ENCODE data around the gene GAR1. TPM values are rescaled to one million over a fixed set of nuclear protein-coding genes. Genes with fewer than 3 reads are reported as not detected.

The GAR1 gene
- total and polyA plus RNA-seq, 10 donors: 4.3 to 29.2 (median 12.8) TPM

- no peak for TF ChIP-seq POLR2A (IDR thresholded peaks at IDR 0.05)
- TF ChIP-seq, protein P1, sequence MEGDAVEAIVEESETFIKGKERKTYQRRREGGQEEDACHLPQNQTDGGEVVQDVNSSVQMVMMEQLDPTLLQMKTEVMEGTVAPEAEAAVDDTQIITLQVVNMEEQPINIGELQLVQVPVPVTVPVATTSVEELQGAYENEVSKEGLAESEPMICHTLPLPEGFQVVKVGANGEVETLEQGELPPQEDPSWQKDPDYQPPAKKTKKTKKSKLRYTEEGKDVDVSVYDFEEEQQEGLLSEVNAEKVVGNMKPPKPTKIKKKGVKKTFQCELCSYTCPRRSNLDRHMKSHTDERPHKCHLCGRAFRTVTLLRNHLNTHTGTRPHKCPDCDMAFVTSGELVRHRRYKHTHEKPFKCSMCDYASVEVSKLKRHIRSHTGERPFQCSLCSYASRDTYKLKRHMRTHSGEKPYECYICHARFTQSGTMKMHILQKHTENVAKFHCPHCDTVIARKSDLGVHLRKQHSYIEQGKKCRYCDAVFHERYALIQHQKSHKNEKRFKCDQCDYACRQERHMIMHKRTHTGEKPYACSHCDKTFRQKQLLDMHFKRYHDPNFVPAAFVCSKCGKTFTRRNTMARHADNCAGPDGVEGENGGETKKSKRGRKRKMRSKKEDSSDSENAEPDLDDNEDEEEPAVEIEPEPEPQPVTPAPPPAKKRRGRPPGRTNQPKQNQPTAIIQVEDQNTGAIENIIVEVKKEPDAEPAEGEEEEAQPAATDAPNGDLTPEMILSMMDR (IDR thresholded peaks at IDR 0.05 in 8 of 11, conservative IDR thresholded peaks at IDR 0.05 in 3 of 11): no peak
- TF ChIP-seq POLR2AphosphoS5 (IDR thresholded peaks at IDR 0.05): no peak
Measured at GRCh38 chr4:109820563-109820962, 5.0 kb downstream of the GAR1 start.

DNA sequence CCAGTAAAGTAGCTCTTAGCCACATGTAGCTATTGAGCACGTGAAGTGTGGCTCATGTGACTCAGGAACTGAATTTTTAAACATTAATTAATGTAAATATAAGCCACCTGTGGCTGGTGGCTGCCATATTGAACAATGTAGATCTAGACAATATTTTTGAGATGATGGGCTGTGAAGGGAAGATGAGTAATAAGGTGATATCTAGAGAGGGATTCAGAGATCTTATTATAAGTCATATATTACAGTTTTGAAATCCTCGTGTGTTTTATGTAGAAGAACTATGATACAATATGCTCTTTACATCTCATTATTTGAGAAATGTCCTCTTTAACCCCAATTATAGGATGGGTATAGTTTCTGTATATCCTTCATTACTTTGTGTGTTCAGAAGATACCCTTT lies 5.6 kb downstream of the GAR1 start:
- Histone ChIP-seq H3K4me3 (no peak overlapping the region), H3K27me3 (replicated peaks in 1 of 7) (no peaks in the 10 kb centered on the region), H3K9me3 (no peaks in the 10 kb centered on the region), H3K27ac (no peak overlapping the region), H3K4me1 (peaks cover 6 to 28% (median 16%) of the 10 kb centered on the region in 6 donors), H3K36me3 (peaks cover 0 to 86% (median 59%) of the 10 kb centered on the region in 6 donors)
- intact Hi-C loops (cut with DNase I; ENCODE audit: low total_unique reads): loop anchor here (5.0 to 10.0 kb wide), 2 partner anchors 116 to 394 kb away; partner anchors contain the start of gene CASP6
- TF ChIP-seq POLR2AphosphoS5 (IDR thresholded peaks at IDR 0.05): no peak
- TF ChIP-seq, protein P1 (IDR thresholded peaks at IDR 0.05 in 8 of 11, conservative IDR thresholded peaks at IDR 0.05 in 3 of 11): no peak
- no peak for TF ChIP-seq POLR2A (IDR thresholded peaks at IDR 0.05)
- WGBS, 5 donors: 52 to 73% (median 66%) methylated on average over 2 of the region's 2 CpGs
- DNase-seq: no peak

More at GRCh38 chr4:109820563-109820962, 5.0 kb downstream of the GAR1 start:
- peaks cover 0 to 80% (median 58%) of the 10 kb centered on the region in 6 donors for H3K36me3 ChIP-seq
- no peaks in the 10 kb centered on the region for H3K27me3 ChIP-seq (replicated peaks in 1 of 7)
- H3K27ac ChIP-seq: no peak overlapping the region
- intact Hi-C loops (cut with DNase I; ENCODE audit: low total_unique reads): loop anchor here (5.0 to 10.0 kb wide), 2 partner anchors 116 to 393 kb away; partner anchors contain the start of gene CASP6
- no peak for DNase-seq
- no peaks in the 10 kb centered on the region for H3K9me3 ChIP-seq
- peaks cover 6 to 33% (median 19%) of the 10 kb centered on the region in 6 donors for H3K4me1 ChIP-seq
- no peak overlapping the region for H3K4me3 ChIP-seq
- WGBS, 5 donors: 88 to 93% (median 89%) methylated on average over 2 of the region's 2 CpGs

- H3K4me3 ChIP-seq: no peak overlapping the region
- H3K36me3 ChIP-seq: peaks cover 0 to 60% (median 34%) of the 10 kb centered on the region in 6 donors
- intact Hi-C loops (cut with DNase I; ENCODE audit: low total_unique reads): loop anchor here (10.0 kb wide), 1 partner anchor 122 kb away; the partner anchor contains the start of gene CASP6
- no peaks in the 10 kb centered on the region for H3K4me1 ChIP-seq
- TF ChIP-seq POLR2A (IDR thresholded peaks at IDR 0.05): no peak
- TF ChIP-seq POLR2AphosphoS5 (IDR thresholded peaks at IDR 0.05): no peak
- TF ChIP-seq, protein P1 (IDR thresholded peaks at IDR 0.05 in 8 of 11, conservative IDR thresholded peaks at IDR 0.05 in 3 of 11): peak; percentile 12 to 65 (median 46)
- DNase-seq: no peak
- no peak overlapping the region for H3K27ac ChIP-seq
- no peaks in the 10 kb centered on the region for H3K27me3 ChIP-seq (replicated peaks in 1 of 7)
- no peaks in the 10 kb centered on the region for H3K9me3 ChIP-seq
Measured at GRCh38 chr4:109826719-109827118, 11.2 kb downstream of the GAR1 start.

DNA sequence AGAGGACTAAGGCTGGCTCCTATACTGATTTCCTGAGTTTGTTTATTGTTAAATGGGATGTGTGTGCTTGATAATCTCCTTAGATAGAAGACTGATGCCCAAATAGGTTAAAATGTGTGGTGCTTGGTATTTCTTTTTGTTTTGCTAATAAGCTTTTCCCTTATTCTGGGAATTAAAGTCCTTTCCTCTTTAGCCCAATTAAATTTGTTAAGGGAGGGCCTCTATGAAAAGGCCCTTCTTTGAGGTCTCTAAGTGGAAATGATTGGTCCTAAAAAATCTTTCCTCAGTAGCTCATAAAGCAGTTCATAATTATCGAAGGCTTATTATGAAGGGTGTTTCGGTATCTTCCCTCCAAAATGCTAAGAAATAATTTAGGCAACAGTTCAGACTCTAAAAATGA lies 12.1 kb downstream of the GAR1 start, which contains the start of gene RRH:
TSS of gene RRH (plus strand) at position 301 of the 400 bp plus-strand sequence. CDS start at position 357, 56 bp downstream.
- WGBS, 5 donors: 92 to 99% (median 97%) methylated on average over 2 of the region's 2 CpGs

More for the DNA sequence above, 12.1 kb downstream of the GAR1 start, which contains the start of gene RRH:
- no peak for DNase-seq
- no peak within 1 kb of the TSS for H3K4me3 ChIP-seq
- intact Hi-C loops (cut with DNase I; ENCODE audit: low total_unique reads): loop anchor here (10.0 kb wide), 1 partner anchor 123 kb away; the partner anchor contains the start of gene CASP6
- no peaks in the 10 kb centered on the region for H3K27me3 ChIP-seq (replicated peaks in 1 of 7)
- TF ChIP-seq POLR2AphosphoS5 (IDR thresholded peaks at IDR 0.05) (no peak), POLR2A (IDR thresholded peaks at IDR 0.05) (no peak)
- TF ChIP-seq, protein P1 (IDR thresholded peaks at IDR 0.05 in 8 of 11, conservative IDR thresholded peaks at IDR 0.05 in 3 of 11): no peak
- no peaks in the 10 kb centered on the region for H3K4me1 ChIP-seq
- peaks cover 0 to 50% (median 27%) of the 10 kb centered on the region in 6 donors for H3K36me3 ChIP-seq
- H3K9me3 ChIP-seq: no peaks in the 10 kb centered on the region
- no peak within 1 kb of the TSS for H3K27ac ChIP-seq

Data from spleen (tissue), 11 donors.